HEK293 (cell line): Measurements from ENCODE around the gene CFAP46.

Source experiments
- CTCF ChIA-PET: fragments of 350-600 bp; formaldehyde crosslinking; extraction: SDS; loops from one replicate; lab custom pipeline; 2021; ENCODE audit warnings: antibody characterized with exemption; lab: Yijun Ruan, JAX
- POLR2A ChIA-PET: fragments of 300-600 bp; formaldehyde crosslinking; extraction: SDS; loops from one replicate; lab custom pipeline; 2020; ENCODE audit warnings: antibody characterized with exemption, inconsistent platforms; lab: Yijun Ruan, JAX
- H3K27ac ChIP-seq: fragments of 200-500 bp; sonication (Bioruptor generic); 2 replicates; pipeline ENCODE4 v1.5.1; 2014; ENCODE audit warnings: low read depth, low read length, control low read depth, inconsistent platforms; ENCODE audit errors: extremely low read depth
- H3K36me3 ChIP-seq, 2 experiments: fragments of 200-500 bp in 1 of 2; sonication (Bioruptor generic) in 1 of 2; 1 replicate in 1 of 2; 2 replicates in 1 of 2; pipeline ENCODE4 v1.5.1; 2014 to 2017; ENCODE audit warnings: inconsistent platforms in 2 of 2, low read length in 2 of 2; ENCODE audit not compliant: control insufficient read depth in 2 of 2, insufficient read depth in 1 of 2
- H3K4me1 ChIP-seq: fragments of 200-500 bp; sonication (Bioruptor generic); 2 replicates; pipeline ENCODE4 v1.5.1; 2014; ENCODE audit warnings: mild to moderate bottlenecking, low read length, inconsistent platforms; ENCODE audit not compliant: control insufficient read depth, insufficient read depth
- H3K4me3 ChIP-seq: 2 replicates; pipeline ENCODE4 v1.5.1; 2011; ENCODE audit warnings: low read depth, mild to moderate bottlenecking, control low read depth, low read length, moderate library complexity
- H3K9me3 ChIP-seq: fragments of 200-500 bp; sonication (Bioruptor generic); 2 replicates; pipeline ENCODE4 v1.5.1; 2014; ENCODE audit warnings: low read depth, low read length, inconsistent platforms; ENCODE audit not compliant: control insufficient read depth, insufficient read depth
- FEZF1 ChIP-seq: fragments of 450-650 bp; formaldehyde crosslinking; IDR thresholded peaks from 2 replicates; pipeline ENCODE4 v1.5.1; 2016; ENCODE audit warnings: missing biosample characterization, missing genetic modification characterization
- HOXC10 ChIP-seq: sonication (generic); formaldehyde crosslinking; IDR thresholded peaks from 2 replicates; pipeline ENCODE4 v1.8.1; 2023; ENCODE audit warnings: mild to moderate bottlenecking, missing genetic modification reagents
- KLF10 ChIP-seq: fragments of 450-650 bp; IDR thresholded peaks from 2 replicates; pipeline ENCODE4 v1.5.1; 2018; ENCODE audit warnings: missing biosample characterization, mild to moderate bottlenecking, missing genetic modification characterization
- OVOL3 ChIP-seq: fragments of 450-650 bp; formaldehyde crosslinking; IDR thresholded peaks from 2 replicates; pipeline ENCODE4 v1.5.1; 2016; ENCODE audit warnings: missing biosample characterization, missing genetic modification characterization
- ZBTB1 ChIP-seq: fragments of 450-650 bp; formaldehyde crosslinking; IDR thresholded peaks from 2 replicates; pipeline ENCODE4 v1.5.1; 2016; ENCODE audit warnings: missing biosample characterization, missing genetic modification characterization
- ZBTB17 ChIP-seq: fragments of 450-650 bp; formaldehyde crosslinking; IDR thresholded peaks from 2 replicates; pipeline ENCODE4 v1.5.1; 2016; ENCODE audit warnings: missing biosample characterization, missing genetic modification characterization
- ZBTB20 ChIP-seq: fragments of 450-650 bp; formaldehyde crosslinking; IDR thresholded peaks from 2 replicates; pipeline ENCODE4 v1.5.1; 2016; ENCODE audit warnings: missing biosample characterization, missing genetic modification characterization
- ZFP37 ChIP-seq: fragments of 450-650 bp; formaldehyde crosslinking; IDR thresholded peaks from 2 replicates; pipeline ENCODE4 v1.5.1; 2016; ENCODE audit warnings: missing biosample characterization, missing genetic modification characterization
- ZFP69B ChIP-seq: fragments of 450-650 bp; formaldehyde crosslinking; IDR thresholded peaks from 2 replicates; pipeline ENCODE4 v1.5.1; 2016; ENCODE audit warnings: missing biosample characterization, missing genetic modification characterization
- ZNF121 ChIP-seq: fragments of 450-650 bp; formaldehyde crosslinking; IDR thresholded peaks from 2 replicates; pipeline ENCODE4 v1.5.1; 2016; ENCODE audit warnings: missing biosample characterization, missing genetic modification characterization
- ZNF132 ChIP-seq: fragments of 450-650 bp; formaldehyde crosslinking; IDR thresholded peaks from 2 replicates; pipeline ENCODE4 v1.5.1; 2017; ENCODE audit warnings: missing biosample characterization, missing genetic modification characterization, borderline replicate concordance
- ZNF37A ChIP-seq: fragments of 450-650 bp; IDR thresholded peaks from 2 replicates; pipeline ENCODE4 v1.5.1; 2018; ENCODE audit warnings: missing biosample characterization, missing genetic modification characterization
- ZNF394 ChIP-seq: fragments of 450-650 bp; formaldehyde crosslinking; IDR thresholded peaks from 2 replicates; pipeline ENCODE4 v1.5.1; 2016; ENCODE audit warnings: missing biosample characterization, missing genetic modification characterization, mild to moderate bottlenecking, moderate library complexity, borderline replicate concordance
- ZNF473 ChIP-seq: fragments of 450-650 bp; formaldehyde crosslinking; IDR thresholded peaks from 2 replicates; pipeline ENCODE4 v1.5.1; 2017; ENCODE audit warnings: missing biosample characterization, missing genetic modification characterization
- ZNF48 ChIP-seq: fragments of 450-650 bp; formaldehyde crosslinking; IDR thresholded peaks from 2 replicates; pipeline ENCODE4 v1.5.1; 2016; ENCODE audit warnings: missing biosample characterization, missing genetic modification characterization
- ZNF529 ChIP-seq: fragments of 450-650 bp; formaldehyde crosslinking; IDR thresholded peaks from 2 replicates; pipeline ENCODE4 v1.5.1; 2017; ENCODE audit warnings: missing genetic modification characterization, missing biosample characterization; ENCODE audit not compliant: insufficient replicate concordance
- ZNF544 ChIP-seq: fragments of 450-650 bp; formaldehyde crosslinking; IDR thresholded peaks from 2 replicates; pipeline ENCODE4 v1.5.0; 2017; ENCODE audit warnings: missing biosample characterization, missing genetic modification characterization
- ZNF561 ChIP-seq: fragments of 450-650 bp; IDR thresholded peaks from 2 replicates; pipeline ENCODE4 v1.5.1; 2018; ENCODE audit warnings: missing biosample characterization, missing genetic modification characterization, borderline replicate concordance
- ZNF624 ChIP-seq: fragments of 450-650 bp; formaldehyde crosslinking; IDR thresholded peaks from 2 replicates; pipeline ENCODE4 v1.5.1; 2017; ENCODE audit warnings: missing biosample characterization, missing genetic modification characterization
- ZNF677 ChIP-seq: fragments of 450-650 bp; IDR thresholded peaks from 2 replicates; pipeline ENCODE4 v1.5.0; 2018; ENCODE audit warnings: missing biosample characterization, mild to moderate bottlenecking, missing genetic modification characterization, moderate library complexity
- ZNF777 ChIP-seq: fragments of 450-650 bp; formaldehyde crosslinking; IDR thresholded peaks from 2 replicates; pipeline ENCODE4 v1.5.1; 2017; ENCODE audit warnings: missing biosample characterization, missing genetic modification characterization, borderline replicate concordance
- ZNF785 ChIP-seq: fragments of 450-650 bp; formaldehyde crosslinking; IDR thresholded peaks from 2 replicates; pipeline ENCODE4 v1.5.1; 2016; ENCODE audit warnings: missing biosample characterization, missing genetic modification characterization
- TF ChIP-seq, protein P1 (sequence below): fragments of 450-650 bp; formaldehyde crosslinking; IDR thresholded peaks from 2 replicates; pipeline ENCODE4 v1.5.1; 2016; ENCODE audit warnings: missing biosample characterization, missing genetic modification characterization
- TF ChIP-seq, protein P2 (sequence below): fragments of 450-650 bp; formaldehyde crosslinking; conservative IDR thresholded peaks from 2 replicates; pipeline ENCODE4 v1.5.1; 2016; ENCODE audit warnings: low read depth, missing biosample characterization, missing genetic modification characterization
- TF ChIP-seq, protein P3 (sequence below): fragments of 450-650 bp; formaldehyde crosslinking; IDR thresholded peaks from 2 replicates; pipeline ENCODE4 v1.5.1; 2016; ENCODE audit warnings: missing biosample characterization, missing genetic modification characterization
- TF ChIP-seq, protein P4 (sequence below): fragments of 450-650 bp; formaldehyde crosslinking; IDR thresholded peaks from 2 replicates; pipeline ENCODE4 v1.5.1; 2016; ENCODE audit warnings: missing biosample characterization, missing genetic modification characterization

CFAP46 gene

DNA sequence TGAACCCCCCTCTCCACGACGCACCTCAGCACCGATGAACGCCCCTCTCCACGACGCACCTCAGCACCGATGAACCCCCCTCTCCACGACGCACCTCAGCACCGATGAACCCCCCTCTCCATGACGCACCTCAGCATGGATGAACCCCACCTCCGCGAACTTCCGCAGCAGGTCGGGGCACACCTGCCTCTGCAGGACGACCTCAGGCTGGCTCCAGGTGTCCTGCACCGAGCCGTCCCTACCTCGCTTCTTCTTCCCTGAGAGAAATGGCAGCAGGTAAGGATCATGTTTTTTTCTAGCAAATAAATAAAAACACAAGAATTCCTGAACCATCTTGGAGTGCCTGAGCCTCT, 24.1 kb downstream of the CFAP46 start:
- ChIA-PET CTCF (no interaction called here), POLR2A (no interaction called here)
- Histone ChIP-seq H3K27ac (no peak overlapping the region), H3K4me1 (no peaks in the 10 kb centered on the region), H3K36me3 (no peaks in the 10 kb centered on the region), H3K4me3 (no peak overlapping the region)
- TF ChIP-seq OVOL3 (tag by site-specific recombination) = no peak
- TF ChIP-seq, protein P1, sequence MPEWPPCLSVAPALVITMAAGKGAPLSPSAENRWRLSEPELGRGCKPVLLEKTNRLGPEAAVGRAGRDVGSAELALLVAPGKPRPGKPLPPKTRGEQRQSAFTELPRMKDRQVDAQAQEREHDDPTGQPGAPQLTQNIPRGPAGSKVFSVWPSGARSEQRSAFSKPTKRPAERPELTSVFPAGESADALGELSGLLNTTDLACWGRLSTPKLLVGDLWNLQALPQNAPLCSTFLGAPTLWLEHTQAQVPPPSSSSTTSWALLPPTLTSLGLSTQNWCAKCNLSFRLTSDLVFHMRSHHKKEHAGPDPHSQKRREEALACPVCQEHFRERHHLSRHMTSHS (tag by site-specific recombination) = no peak
- TF ChIP-seq ZNF785 (tag by site-specific recombination) = no peak
- no peak for TF ChIP-seq ZBTB1
- TF ChIP-seq ZNF121 (tag by site-specific recombination) = no peak
- TF ChIP-seq ZNF132 (tag by site-specific recombination) = no peak
- no peak for TF ChIP-seq KLF10
- TF ChIP-seq ZNF529 (tag by site-specific recombination) = no peak
- no peak for TF ChIP-seq ZBTB17 (tag by site-specific recombination)
- TF ChIP-seq, protein P2, sequence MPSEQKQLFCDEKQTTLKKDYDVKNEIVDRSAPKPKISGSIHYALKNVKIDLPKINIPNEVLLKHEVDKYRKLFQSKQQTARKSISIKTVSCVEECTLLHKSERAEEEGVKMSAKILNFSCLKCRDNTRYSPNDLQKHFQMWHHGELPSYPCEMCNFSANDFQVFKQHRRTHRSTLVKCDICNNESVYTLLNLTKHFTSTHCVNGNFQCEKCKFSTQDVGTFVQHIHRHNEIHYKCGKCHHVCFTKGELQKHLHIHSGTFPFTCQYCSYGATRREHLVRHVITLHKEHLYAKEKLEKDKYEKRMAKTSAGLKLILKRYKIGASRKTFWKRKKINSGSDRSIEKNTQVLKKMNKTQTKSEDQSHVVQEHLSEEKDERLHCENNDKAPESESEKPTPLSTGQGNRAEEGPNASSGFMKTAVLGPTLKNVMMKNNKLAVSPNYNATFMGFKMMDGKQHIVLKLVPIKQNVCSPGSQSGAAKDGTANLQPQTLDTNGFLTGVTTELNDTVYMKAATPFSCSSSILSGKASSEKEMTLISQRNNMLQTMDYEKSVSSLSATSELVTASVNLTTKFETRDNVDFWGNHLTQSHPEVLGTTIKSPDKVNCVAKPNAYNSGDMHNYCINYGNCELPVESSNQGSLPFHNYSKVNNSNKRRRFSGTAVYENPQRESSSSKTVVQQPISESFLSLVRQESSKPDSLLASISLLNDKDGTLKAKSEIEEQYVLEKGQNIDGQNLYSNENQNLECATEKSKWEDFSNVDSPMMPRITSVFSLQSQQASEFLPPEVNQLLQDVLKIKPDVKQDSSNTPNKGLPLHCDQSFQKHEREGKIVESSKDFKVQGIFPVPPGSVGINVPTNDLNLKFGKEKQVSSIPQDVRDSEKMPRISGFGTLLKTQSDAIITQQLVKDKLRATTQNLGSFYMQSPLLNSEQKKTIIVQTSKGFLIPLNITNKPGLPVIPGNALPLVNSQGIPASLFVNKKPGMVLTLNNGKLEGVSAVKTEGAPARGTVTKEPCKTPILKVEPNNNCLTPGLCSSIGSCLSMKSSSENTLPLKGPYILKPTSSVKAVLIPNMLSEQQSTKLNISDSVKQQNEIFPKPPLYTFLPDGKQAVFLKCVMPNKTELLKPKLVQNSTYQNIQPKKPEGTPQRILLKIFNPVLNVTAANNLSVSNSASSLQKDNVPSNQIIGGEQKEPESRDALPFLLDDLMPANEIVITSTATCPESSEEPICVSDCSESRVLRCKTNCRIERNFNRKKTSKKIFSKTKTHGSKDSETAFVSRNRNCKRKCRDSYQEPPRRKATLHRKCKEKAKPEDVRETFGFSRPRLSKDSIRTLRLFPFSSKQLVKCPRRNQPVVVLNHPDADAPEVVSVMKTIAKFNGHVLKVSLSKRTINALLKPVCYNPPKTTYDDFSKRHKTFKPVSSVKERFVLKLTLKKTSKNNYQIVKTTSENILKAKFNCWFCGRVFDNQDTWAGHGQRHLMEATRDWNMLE (tag by site-specific recombination) = no peak
- no peak for TF ChIP-seq ZNF561 (tag by site-specific recombination)
- TF ChIP-seq ZNF473 = no peak
- TF ChIP-seq HOXC10 (CRISPR knock-in tag) = no peak
- TF ChIP-seq, all 188 proteins: peak for 0
- H3K9me3 ChIP-seq = no peaks in the 10 kb centered on the region

DNA sequence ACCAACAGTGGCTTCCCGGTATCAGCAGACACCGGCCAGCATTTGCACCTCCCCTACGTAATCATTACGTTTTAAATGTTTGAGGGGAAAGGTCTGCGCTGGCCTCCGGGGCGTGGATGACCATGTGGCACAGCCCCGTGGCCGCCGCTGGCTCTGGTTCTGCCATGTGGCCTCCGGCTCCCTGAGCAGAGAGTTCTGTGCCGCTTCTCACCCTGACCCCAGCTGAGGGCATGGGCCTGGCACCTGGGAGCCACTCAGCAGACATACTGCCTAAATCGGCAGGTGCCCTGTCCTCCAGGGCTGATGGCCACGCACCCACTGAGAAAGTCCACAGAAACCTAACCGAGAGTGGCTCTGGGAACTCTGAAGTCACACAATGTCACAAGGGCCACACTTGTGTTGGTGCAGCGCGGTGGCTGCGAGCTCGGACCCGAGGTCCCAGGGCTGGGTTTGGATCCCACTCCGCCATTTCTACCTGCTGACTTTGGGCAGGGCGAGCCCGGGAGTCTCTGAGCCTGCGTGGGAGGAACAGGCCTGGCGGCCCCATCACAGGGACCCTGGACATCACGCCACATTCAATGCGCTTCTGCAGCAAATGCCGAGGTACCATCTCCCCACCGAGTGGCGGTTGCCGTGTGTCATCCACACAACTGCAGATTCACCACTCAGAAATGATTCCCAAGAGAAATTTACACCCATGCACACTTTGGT, 25.3 kb downstream of the CFAP46 start:
- no peaks in the 10 kb centered on the region for H3K36me3 ChIP-seq
- ChIA-PET CTCF (interaction anchor here (0.5 kb wide), 1 partner anchor 135 kb away, joined by 3 read pairs; no protein-coding TSS in a partner anchor), POLR2A (no interaction called here)
- no peak overlapping the region for H3K27ac ChIP-seq
- H3K4me1 ChIP-seq = no peaks in the 10 kb centered on the region
- no peak overlapping the region for H3K4me3 ChIP-seq
- H3K9me3 ChIP-seq = no peaks in the 10 kb centered on the region
- TF ChIP-seq, protein P3, sequence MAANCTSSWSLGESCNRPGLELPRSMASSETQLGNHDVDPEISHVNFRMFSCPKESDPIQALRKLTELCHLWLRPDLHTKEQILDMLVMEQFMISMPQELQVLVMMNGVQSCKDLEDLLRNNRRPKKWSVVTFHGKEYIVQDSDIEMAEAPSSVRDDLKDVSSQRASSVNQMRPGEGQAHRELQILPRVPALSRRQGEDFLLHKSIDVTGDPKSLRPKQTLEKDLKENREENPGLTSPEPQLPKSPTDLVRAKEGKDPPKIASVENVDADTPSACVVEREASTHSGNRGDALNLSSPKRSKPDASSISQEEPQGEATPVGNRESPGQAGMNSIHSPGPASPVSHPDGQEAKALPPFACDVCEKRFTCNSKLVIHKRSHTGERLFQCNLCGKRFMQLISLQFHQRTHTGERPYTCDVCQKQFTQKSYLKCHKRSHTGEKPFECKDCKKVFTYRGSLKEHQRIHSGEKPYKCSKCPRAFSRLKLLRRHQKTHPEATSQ (tag by site-specific recombination) = no peak
- TF ChIP-seq FEZF1 (tag by site-specific recombination) = no peak
- no peak for TF ChIP-seq ZNF561 (tag by site-specific recombination)
- TF ChIP-seq ZNF624 (tag by site-specific recombination) = no peak
- TF ChIP-seq, protein P4, sequence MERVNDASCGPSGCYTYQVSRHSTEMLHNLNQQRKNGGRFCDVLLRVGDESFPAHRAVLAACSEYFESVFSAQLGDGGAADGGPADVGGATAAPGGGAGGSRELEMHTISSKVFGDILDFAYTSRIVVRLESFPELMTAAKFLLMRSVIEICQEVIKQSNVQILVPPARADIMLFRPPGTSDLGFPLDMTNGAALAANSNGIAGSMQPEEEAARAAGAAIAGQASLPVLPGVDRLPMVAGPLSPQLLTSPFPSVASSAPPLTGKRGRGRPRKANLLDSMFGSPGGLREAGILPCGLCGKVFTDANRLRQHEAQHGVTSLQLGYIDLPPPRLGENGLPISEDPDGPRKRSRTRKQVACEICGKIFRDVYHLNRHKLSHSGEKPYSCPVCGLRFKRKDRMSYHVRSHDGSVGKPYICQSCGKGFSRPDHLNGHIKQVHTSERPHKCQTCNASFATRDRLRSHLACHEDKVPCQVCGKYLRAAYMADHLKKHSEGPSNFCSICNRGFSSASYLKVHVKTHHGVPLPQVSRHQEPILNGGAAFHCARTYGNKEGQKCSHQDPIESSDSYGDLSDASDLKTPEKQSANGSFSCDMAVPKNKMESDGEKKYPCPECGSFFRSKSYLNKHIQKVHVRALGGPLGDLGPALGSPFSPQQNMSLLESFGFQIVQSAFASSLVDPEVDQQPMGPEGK (tag by site-specific recombination) = no peak
- no peak for TF ChIP-seq ZNF544 (tag by site-specific recombination)
- TF ChIP-seq ZBTB20 (tag by site-specific recombination) = no peak
- TF ChIP-seq ZNF48 (tag by site-specific recombination) = no peak
- TF ChIP-seq ZFP69B (tag by site-specific recombination) = no peak
- no peak for TF ChIP-seq ZFP37 (tag by site-specific recombination)
- TF ChIP-seq ZNF677 (tag by site-specific recombination) = no peak
- TF ChIP-seq ZNF394 (tag by site-specific recombination) = no peak
- no peak for TF ChIP-seq ZNF37A (tag by site-specific recombination)
- no peak for TF ChIP-seq ZNF777 (tag by site-specific recombination)
